Transverse colon (tissue), 4 donors: ENCODE measurements around the gene PTPN4. TPM values are rescaled to one million over a fixed set of nuclear protein-coding genes. Genes with fewer than 3 reads are reported as not detected.
A peak's percentile ranks its signal among the peaks of the same experiment; 100 is the strongest.

Experiments used
- DNase-seq: peaks from one replicate; pipeline ENCODE4 v3.0.0-alpha.2; 2019
- H3K27ac ChIP-seq, 4 donors: fragments of 200-600 bp; sonication (generic); 2 replicates each; pipeline ENCODE4 v1.5.1; 2016 to 2018; ENCODE audit warnings: inconsistent platforms in 4 of 4
- H3K27me3 ChIP-seq: fragments of 200-600 bp; sonication (generic); 2 replicates; pipeline ENCODE4 v1.5.1; 2017; ENCODE audit warnings: inconsistent platforms
- H3K36me3 ChIP-seq, 4 donors: fragments of 200-600 bp; sonication (generic); 2 replicates each; pipeline ENCODE4 v1.5.1; 2017 to 2019; ENCODE audit warnings: inconsistent platforms in 4 of 4
- H3K4me1 ChIP-seq, 4 donors: fragments of 200-600 bp; sonication (generic); 2 replicates each; pipeline ENCODE4 v1.5.1; 2017 to 2020; ENCODE audit warnings: inconsistent platforms in 4 of 4
- H3K4me3 ChIP-seq, 4 donors: fragments of 200-600 bp; sonication (generic); 1 replicate in 1 of 4; 2 replicates in 3 of 4; pipeline versions ENCODE4 v1.5.1 to v1.6.1; 2017 to 2019; ENCODE audit warnings: inconsistent platforms in 4 of 4
- H3K9me3 ChIP-seq, 2 donors: fragments of 200-600 bp; sonication (generic); 2 replicates each; pipeline ENCODE4 v1.5.1; 2017 to 2019; ENCODE audit warnings: inconsistent platforms in 2 of 2
- CTCF ChIP-seq, 5 experiments: fragments of 200-600 bp in 3 of 5; fragments of 450-650 bp in 2 of 5; sonication (generic) in 3 of 5; IDR thresholded peaks; 1 replicate in 2 of 5; 2 replicates in 3 of 5; pipeline ENCODE4 v1.5.1; 2016 to 2017; ENCODE audit warnings: antibody characterized with exemption in 5 of 5, inconsistent platforms in 3 of 5, mild to moderate bottlenecking in 2 of 5, moderate library complexity in 1 of 5
- EP300 ChIP-seq: sonication (generic); formaldehyde crosslinking; IDR thresholded peaks from one replicate; pipeline ENCODE4 v1.6.1; 2017; ENCODE audit warnings: antibody characterized with exemption, low read depth
- POLR2A ChIP-seq: fragments of 450-650 bp; IDR thresholded peaks from one replicate; pipeline ENCODE4 v1.6.1; 2016; ENCODE audit warnings: antibody characterized with exemption, mild to moderate bottlenecking, moderate library complexity
- POLR2AphosphoS5 ChIP-seq, 3 donors: sonication (generic); formaldehyde crosslinking; IDR thresholded peaks; one replicate each; pipeline ENCODE4 v1.6.1; 2016; ENCODE audit warnings: antibody characterized with exemption in 3 of 3
- WGBS, 2 donors: methylation state at CpG; one replicate each; pipeline ENCODE4 v1.1.5; 2018; ENCODE audit warnings: low coverage in 1 of 2; 5-methylcytosine and 5-hydroxymethylcytosine counted together
- in situ Hi-C, 4 donors: fragments of 200-750 bp; cut with MboI; loops; one replicate each; pipeline versions ENCODE4 v1.15.0 to v1.15.1; 2017; ENCODE audit warnings: low sequenced_read_pairs in 3 of 4, low pct_ligation_motif_present in 1 of 4, low pct_unique_long_range_greater_than_20kb in 1 of 4
- intact Hi-C: fragments of 100-400 bp; cut with DNase I; formaldehyde crosslinking; loops from one replicate; pipeline ENCODE4 v1.15.1; 2023; ENCODE audit warnings: low total_unique reads
- total RNA-seq, 4 donors: library from RNA; depleted of rRNA; stranded (reverse); fragments of >200 nt; gene quantifications; one replicate each; pipeline ENCODE4 v1.1.0, GENCODE V29; 2016

The PTPN4 gene
- total RNA-seq, 4 donors from 2014 or later: 18.7 to 46.6 (median 25.8) TPM

DNA sequence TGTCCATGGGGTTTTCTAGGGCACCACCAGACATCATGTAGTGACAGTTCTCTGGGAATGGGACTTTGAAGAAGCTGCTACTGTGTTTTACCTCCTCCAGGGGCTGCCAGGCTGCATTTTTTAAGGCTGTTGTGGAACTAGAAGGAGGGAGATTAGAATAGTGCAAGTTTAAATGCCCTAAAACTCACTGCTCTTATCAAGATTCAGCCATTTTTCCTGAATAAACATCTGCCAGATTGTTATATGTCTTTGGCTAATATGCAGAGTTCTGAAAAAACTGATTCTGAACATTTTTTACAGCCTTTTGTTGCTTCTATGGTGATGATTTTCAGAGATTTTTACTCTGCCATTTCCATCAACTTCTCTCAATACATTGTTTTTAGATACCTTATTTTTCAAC lies 244.5 kb downstream of the PTPN4 start:
- in situ Hi-C loops: no loop called here
- H3K9me3 ChIP-seq: no peaks in the 10 kb centered on the region
- intact Hi-C loops: no loop called here
- H3K36me3 ChIP-seq: no peaks in the 10 kb centered on the region
- no peaks in the 10 kb centered on the region for H3K4me1 ChIP-seq
- no peak for DNase-seq
- no peaks in the 10 kb centered on the region for H3K27me3 ChIP-seq
- TF ChIP-seq POLR2AphosphoS5 (IDR thresholded peaks at IDR 0.05): no peak
- TF ChIP-seq CTCF (IDR thresholded peaks at IDR 0.05): no peak
- no peak for TF ChIP-seq EP300
- no peak for TF ChIP-seq POLR2A
- H3K27ac ChIP-seq: no peak overlapping the region
- no peak overlapping the region for H3K4me3 ChIP-seq

- in situ Hi-C loops: no loop called here
- H3K4me1 ChIP-seq: no peaks in the 10 kb centered on the region
- H3K9me3 ChIP-seq: no peaks in the 10 kb centered on the region
- no peak overlapping the region for H3K27ac ChIP-seq
- no peak overlapping the region for H3K4me3 ChIP-seq
- no peaks in the 10 kb centered on the region for H3K36me3 ChIP-seq
- TF ChIP-seq POLR2A (no peak), CTCF (IDR thresholded peaks at IDR 0.05) (no peak), POLR2AphosphoS5 (IDR thresholded peaks at IDR 0.05) (no peak), EP300 (no peak)
- 87 to 100% methylated on average over 2 to 11 of the region's 11 CpGs for WGBS, 2 donors
- no peaks in the 10 kb centered on the region for H3K27me3 ChIP-seq
- no peak for DNase-seq
- intact Hi-C loops: no loop called here
These were observed 246.3 kb downstream of the PTPN4 start for GRCh38 chr2:120005834-120006521.

DNA sequence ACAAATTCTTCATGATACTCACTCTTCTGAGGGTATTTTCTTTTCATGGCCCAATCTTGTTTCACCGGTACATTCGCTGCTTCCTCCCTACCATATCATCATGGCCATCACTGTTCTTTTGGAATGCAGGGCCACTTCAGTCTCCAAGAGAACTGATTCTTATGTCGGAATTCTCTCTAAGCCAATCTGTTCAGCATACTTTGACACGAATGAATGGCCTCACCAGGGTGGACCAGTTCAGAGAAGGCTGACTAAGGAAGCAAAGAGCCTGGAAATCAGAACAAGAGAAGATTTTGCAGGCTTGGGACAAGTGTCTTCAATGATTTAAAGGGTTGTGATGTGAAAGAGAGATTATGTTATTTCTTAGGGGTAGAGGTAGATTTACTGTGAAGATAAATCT lies 248.1 kb downstream of the PTPN4 start:
- WGBS, 2 donors: 100% methylated on average over 3 to 4 of the region's 4 CpGs
- no peaks in the 10 kb centered on the region for H3K36me3 ChIP-seq
- H3K4me3 ChIP-seq: no peak overlapping the region
- intact Hi-C loops (no loop called here), in situ Hi-C loops (no loop called here)
- H3K27ac ChIP-seq: no peak overlapping the region
- TF ChIP-seq POLR2AphosphoS5 (IDR thresholded peaks at IDR 0.05): no peak
- TF ChIP-seq CTCF (IDR thresholded peaks at IDR 0.05): no peak
- TF ChIP-seq POLR2A: no peak
- TF ChIP-seq EP300: no peak
- DNase-seq: no peak
- H3K27me3 ChIP-seq: no peaks in the 10 kb centered on the region
- peaks cover 0 to 8% (median 8%) of the 10 kb centered on the region in 4 donors for H3K4me1 ChIP-seq
- no peaks in the 10 kb centered on the region for H3K9me3 ChIP-seq

DNA sequence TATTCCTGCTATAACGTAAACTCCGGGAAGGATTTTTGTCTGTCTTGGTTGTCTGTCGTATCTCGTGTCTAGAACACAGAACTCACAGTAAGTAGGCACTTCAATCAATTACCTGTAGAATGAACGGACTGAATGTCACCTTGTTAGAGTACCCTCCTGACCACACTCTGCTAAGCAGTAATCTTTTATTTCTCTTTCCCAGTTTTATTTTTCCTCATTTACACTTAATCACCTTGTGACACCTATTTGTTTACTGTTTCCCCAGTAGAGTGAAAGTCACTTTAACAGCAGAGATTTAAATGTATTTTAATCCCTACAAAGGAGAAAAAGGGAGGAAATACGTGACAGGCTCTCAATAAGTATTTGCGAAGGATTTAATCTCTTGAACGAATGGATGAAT lies 252.6 kb downstream of the PTPN4 start:
- intact Hi-C loops (no loop called here), in situ Hi-C loops (no loop called here)
- TF ChIP-seq POLR2A (no peak), EP300 (no peak), POLR2AphosphoS5 (IDR thresholded peaks at IDR 0.05) (no peak), CTCF (IDR thresholded peaks at IDR 0.05) (no peak)
- H3K9me3 ChIP-seq: no peaks in the 10 kb centered on the region
- H3K27ac ChIP-seq: peak overlapping the region; percentile 89 to 97 (median 92)
- H3K36me3 ChIP-seq: no peaks in the 10 kb centered on the region
- peaks cover 0 to 19% (median 14%) of the 10 kb centered on the region in 4 donors for H3K4me1 ChIP-seq
- no peak for DNase-seq
- peak overlapping the region; percentile 92 to 95 (median 94) for H3K4me3 ChIP-seq
- no peaks in the 10 kb centered on the region for H3K27me3 ChIP-seq
- WGBS, 2 donors: 16 to 25% methylated on average over 5 to 8 of the region's 8 CpGs
